ENCODE measurements around the gene KLF17.

DNA sequence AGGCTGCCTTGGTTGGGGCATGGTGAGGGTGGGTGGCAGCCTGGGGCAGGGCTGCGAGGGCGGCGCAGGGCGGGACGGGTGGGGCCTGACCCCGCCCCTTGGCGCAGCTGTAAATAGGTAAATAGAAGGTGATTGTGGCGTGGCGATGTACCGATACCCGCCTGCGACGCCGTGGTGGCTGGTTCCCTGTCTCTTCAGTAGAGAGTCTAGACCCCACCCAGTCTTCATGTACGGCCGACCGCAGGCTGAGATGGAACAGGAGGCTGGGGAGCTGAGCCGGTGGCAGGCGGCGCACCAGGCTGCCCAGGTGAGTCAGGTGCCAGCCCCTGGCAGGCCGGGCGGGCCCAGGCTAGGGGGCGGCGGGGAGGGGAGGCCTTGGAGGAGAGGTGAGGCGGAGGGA, at the start of gene KLF17:
- no peak for TF ChIP-seq EZH2 (IDR thresholded peaks at IDR 0.05; ENCODE audit: borderline replicate concordance, insufficient read depth, low read depth, low read length, poor library complexity, severe bottlenecking)
- TF ChIP-seq, protein P1, sequence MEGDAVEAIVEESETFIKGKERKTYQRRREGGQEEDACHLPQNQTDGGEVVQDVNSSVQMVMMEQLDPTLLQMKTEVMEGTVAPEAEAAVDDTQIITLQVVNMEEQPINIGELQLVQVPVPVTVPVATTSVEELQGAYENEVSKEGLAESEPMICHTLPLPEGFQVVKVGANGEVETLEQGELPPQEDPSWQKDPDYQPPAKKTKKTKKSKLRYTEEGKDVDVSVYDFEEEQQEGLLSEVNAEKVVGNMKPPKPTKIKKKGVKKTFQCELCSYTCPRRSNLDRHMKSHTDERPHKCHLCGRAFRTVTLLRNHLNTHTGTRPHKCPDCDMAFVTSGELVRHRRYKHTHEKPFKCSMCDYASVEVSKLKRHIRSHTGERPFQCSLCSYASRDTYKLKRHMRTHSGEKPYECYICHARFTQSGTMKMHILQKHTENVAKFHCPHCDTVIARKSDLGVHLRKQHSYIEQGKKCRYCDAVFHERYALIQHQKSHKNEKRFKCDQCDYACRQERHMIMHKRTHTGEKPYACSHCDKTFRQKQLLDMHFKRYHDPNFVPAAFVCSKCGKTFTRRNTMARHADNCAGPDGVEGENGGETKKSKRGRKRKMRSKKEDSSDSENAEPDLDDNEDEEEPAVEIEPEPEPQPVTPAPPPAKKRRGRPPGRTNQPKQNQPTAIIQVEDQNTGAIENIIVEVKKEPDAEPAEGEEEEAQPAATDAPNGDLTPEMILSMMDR (IDR thresholded peaks at IDR 0.05) = no peak
